Measurements from ENCODE around the gene UTP11. TPM values are rescaled to one million over a fixed set of nuclear protein-coding genes. Genes with fewer than 3 reads are reported as not detected.

The UTP11 gene
- total and polyA plus RNA-seq, 2 donors (not counting 3 experiments of a cell fraction or from before 2014, with no cell fraction given): 20.1 to 54.1 TPM

DNA sequence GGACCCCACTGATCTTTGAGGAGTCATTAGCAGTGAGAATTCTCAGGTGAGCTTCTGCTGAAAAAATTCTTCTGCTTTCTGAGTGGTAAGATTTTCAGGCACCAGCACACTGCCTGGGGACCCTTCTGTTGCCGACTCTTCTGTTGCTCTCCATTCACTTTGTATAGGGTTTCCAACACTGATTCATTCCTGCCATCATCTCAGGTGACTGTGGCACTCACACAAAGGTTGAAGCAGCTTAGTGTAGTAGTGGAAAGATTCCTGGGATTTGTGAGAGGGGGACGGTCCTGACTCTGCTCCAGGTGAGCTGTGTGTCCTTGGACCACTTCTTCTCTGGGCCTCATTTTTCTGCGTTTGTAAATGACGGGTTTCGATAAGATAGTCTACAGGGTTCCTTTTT, 9.4 kb downstream of the UTP11 start:
- Histone ChIP-seq H3K9me1 (replicated peaks; ENCODE audit: control insufficient read depth, extremely low read depth, insufficient read depth, low read length) (no peaks in the 10 kb centered on the region), H3K4me1 (ENCODE audit: control insufficient read depth, extremely low read depth, insufficient read depth, low read length) (peaks cover 21% of the 10 kb centered on the region), H3K9ac (replicated peaks; ENCODE audit: extremely low read depth, insufficient read depth, low read length) (no peak overlapping the region), H3K79me2 (ENCODE audit: control insufficient read depth, insufficient read depth, low read length) (peaks cover 15% of the 10 kb centered on the region), H4K20me1 (replicated peaks; ENCODE audit: control insufficient read depth, extremely low read depth, insufficient read depth, low read length) (peaks cover 2% of the 10 kb centered on the region), H3K27me3 (ENCODE audit: control insufficient read depth in 2 of 2, insufficient read depth in 2 of 2, low read length in 2 of 2) (no peaks in the 10 kb centered on the region), H3K4me3 (replicated peaks in 1 of 3; ENCODE audit: insufficient read depth in 1 of 3, low read depth in 1 of 3, low read length in 3 of 3) (no peak overlapping the region), H3K36me3 (ENCODE audit: control insufficient read depth in 2 of 2, extremely low read depth in 1 of 2, insufficient read depth in 2 of 2, low read length in 2 of 2) (peaks cover 23 to 33% of the 10 kb centered on the region in 2 experiments), H3K27ac (ENCODE audit: insufficient read depth, low read depth, low read length) (no peak overlapping the region), H2AFZ (ENCODE audit: low read depth, low read length) (no peak overlapping the region), H3K9me3 (replicated peaks; ENCODE audit: control insufficient read depth, insufficient read depth, low read length) (no peaks in the 10 kb centered on the region), H3K4me2 (ENCODE audit: insufficient read depth, low read length) (no peak overlapping the region)
- no TSS peak for BruUV-seq (replicated peaks)
- POLR2A ChIA-PET: interaction anchor here (0.7 kb wide), 1 partner anchor 10 kb away, joined by 3 read pairs; no protein-coding TSS in a partner anchor
- CTCF ChIA-PET: no interaction called here
- FAIRE-seq: no peak
- dilution Hi-C loops (cut with MboI; ENCODE audit: extremely low pct_ligation_motif_present, low sequenced_read_pairs) (no loop called here), intact Hi-C loops (cut with micrococcal nuclease) (loop anchor here (10.0 kb wide), 1 partner anchor 483 kb away; no protein-coding TSS in a partner anchor)
- no peak for TF ChIP-seq JUN (IDR thresholded peaks at IDR 0.05; ENCODE audit: borderline replicate concordance, insufficient read depth, insufficient read length, low read depth)
- TF ChIP-seq POLR2A (IDR thresholded peaks at IDR 0.05; ENCODE audit: low read depth, low read length): no peak
- TF ChIP-seq, protein P1, sequence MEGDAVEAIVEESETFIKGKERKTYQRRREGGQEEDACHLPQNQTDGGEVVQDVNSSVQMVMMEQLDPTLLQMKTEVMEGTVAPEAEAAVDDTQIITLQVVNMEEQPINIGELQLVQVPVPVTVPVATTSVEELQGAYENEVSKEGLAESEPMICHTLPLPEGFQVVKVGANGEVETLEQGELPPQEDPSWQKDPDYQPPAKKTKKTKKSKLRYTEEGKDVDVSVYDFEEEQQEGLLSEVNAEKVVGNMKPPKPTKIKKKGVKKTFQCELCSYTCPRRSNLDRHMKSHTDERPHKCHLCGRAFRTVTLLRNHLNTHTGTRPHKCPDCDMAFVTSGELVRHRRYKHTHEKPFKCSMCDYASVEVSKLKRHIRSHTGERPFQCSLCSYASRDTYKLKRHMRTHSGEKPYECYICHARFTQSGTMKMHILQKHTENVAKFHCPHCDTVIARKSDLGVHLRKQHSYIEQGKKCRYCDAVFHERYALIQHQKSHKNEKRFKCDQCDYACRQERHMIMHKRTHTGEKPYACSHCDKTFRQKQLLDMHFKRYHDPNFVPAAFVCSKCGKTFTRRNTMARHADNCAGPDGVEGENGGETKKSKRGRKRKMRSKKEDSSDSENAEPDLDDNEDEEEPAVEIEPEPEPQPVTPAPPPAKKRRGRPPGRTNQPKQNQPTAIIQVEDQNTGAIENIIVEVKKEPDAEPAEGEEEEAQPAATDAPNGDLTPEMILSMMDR (IDR thresholded peaks at IDR 0.05; ENCODE audit: extremely low read depth in 1 of 2, insufficient read depth in 1 of 2, low read depth in 1 of 2, low read length in 2 of 2): no peak
- TF ChIP-seq GATA2 (IDR thresholded peaks at IDR 0.05; ENCODE audit: insufficient read depth, insufficient read length, low read depth, low read length): no peak
- no peak for TF ChIP-seq POLR2AphosphoS5 (IDR thresholded peaks at IDR 0.05; ENCODE audit: insufficient read depth, low read depth, low read length)
- no peak for TF ChIP-seq MYC (IDR thresholded peaks at IDR 0.05; ENCODE audit: low read depth, low read length)
- no peak for TF ChIP-seq FOS (IDR thresholded peaks at IDR 0.05; ENCODE audit: borderline replicate concordance, insufficient read depth, low read length)
- TF ChIP-seq EZH2 (IDR thresholded peaks at IDR 0.05; ENCODE audit: borderline replicate concordance, low read depth, low read length, severe bottlenecking): no peak
- TF ChIP-seq, protein P2, sequence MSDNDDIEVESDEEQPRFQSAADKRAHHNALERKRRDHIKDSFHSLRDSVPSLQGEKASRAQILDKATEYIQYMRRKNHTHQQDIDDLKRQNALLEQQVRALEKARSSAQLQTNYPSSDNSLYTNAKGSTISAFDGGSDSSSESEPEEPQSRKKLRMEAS (IDR thresholded peaks at IDR 0.05; ENCODE audit: insufficient read depth, insufficient read length): no peak
- DNase-seq (ENCODE audit: low read depth, low spot score): no peak
